Activated CD4-positive, alpha-beta T cell treated with anti-CD3 and anti-CD28 coated beads, Interleukin-10, Interleukin-2, amounts not matched to agents 100 ng/mL and 50 ng/mL, durations not matched to agents 16 hours and 8 hours (primary cell): Measurements from ENCODE around the gene ERCC2.
"Not testable (repeated sequence)": the region's sequence is repeated elsewhere in the genome, so short reads cannot be mapped to it uniquely, and the experiment has no call there.

ENCODE experiments used
- DNase-seq: peaks from one replicate; pipeline ENCODE4 v3.0.0-alpha.2; 2020

ERCC2 gene

GRCh38 chr19:45327404-45328143, 42.8 kb downstream of the ERCC2 start:
- no peak for DNase-seq

- no peak for DNase-seq
These were observed 45.9 kb downstream of the ERCC2 start for GRCh38 chr19:45324349-45324907.

- DNase-seq = no peak
These were observed 46.7 kb downstream of the ERCC2 start for GRCh38 chr19:45323671-45324081.

- no peak for DNase-seq
These were observed 47.6 kb downstream of the ERCC2 start, which contains the start of gene CKM for GRCh38 chr19:45322744-45323281. TSS of gene CKM (minus strand) at chr19:45322875. CDS start at chr19:45319713, 3,162 bp downstream.

- no peak for DNase-seq
These were observed 48.1 kb downstream of the ERCC2 start for GRCh38 chr19:45322311-45322710.

DNA sequence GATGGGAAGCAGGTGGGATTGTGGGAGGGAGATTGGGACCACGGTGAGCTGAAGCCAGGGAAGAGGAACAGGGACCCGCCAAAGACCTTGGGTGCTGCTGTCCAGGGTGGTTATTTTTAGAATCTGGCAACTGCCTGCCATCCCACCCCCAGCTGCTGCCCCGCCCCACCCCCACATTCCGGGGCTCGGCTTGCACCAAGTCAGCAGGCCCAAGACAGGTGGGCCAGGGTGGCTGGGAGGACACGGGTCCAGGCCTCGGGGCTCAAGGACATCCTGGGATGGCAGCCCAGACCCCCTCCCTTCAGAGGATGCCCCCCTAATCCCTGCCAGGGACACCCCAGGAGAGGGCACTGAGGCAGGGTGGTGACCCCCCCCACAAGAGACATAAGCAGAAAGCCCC, 48.5 kb downstream of the ERCC2 start:
- DNase-seq = no peak

DNA sequence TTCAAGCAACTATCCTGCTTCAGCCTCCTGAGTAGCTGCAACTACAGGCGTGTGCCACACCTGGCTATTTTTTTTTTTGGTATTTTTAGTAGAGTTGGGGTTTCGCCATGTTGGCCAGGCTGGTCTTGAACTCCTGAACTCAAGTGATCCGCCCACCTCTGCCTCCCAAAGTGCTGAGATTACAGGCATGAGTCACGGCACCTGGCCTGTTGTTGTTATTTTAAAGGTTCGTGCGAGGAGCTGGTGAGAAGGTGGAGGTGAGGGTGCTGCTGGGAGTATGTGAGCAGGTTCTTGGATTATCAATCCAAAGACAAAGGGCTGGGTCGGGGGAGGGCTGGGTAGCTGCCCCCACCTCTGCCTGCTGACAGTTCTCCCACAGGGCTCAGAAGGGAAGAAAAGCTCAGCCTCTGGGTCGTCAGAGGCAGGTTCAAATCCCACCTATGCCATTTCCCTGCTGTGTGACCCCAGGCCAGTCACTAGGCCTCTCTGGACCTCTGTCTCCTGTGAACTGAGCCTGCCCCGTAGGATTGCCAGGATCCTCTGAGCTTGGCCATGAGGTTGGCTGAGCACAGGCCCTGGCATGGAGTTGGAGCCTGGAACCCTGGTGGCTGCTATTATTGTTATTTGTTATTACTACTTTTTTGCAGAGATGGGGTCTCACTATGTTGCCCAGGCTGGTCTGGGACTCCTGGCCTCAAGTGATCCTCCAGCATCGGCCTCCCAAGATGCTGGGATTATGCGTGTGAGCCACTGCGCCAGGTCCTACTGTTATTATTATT, 49.2 kb downstream of the ERCC2 start:
- no peak for DNase-seq

DNA sequence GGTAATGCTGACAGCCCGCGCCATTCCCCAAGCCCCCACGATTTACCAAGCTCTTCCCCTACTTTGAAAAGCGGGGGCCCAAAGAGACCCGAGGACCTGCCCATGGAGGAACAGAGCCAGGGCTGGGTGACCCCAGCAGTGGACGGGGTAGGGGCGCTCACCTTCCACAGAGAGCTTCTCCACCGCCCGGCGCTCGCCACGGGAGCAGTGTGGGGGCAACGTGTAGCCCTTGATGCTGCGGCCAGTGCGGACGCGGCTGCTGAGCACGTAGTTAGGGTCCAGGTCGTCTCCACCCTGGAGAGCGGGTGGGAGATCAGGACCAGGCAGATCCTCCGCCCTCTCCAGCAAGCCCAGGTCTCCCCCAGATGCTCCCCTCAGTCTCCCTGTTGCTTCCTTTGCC, 55.1 kb downstream of the ERCC2 start:
- DNase-seq = no peak

DNA sequence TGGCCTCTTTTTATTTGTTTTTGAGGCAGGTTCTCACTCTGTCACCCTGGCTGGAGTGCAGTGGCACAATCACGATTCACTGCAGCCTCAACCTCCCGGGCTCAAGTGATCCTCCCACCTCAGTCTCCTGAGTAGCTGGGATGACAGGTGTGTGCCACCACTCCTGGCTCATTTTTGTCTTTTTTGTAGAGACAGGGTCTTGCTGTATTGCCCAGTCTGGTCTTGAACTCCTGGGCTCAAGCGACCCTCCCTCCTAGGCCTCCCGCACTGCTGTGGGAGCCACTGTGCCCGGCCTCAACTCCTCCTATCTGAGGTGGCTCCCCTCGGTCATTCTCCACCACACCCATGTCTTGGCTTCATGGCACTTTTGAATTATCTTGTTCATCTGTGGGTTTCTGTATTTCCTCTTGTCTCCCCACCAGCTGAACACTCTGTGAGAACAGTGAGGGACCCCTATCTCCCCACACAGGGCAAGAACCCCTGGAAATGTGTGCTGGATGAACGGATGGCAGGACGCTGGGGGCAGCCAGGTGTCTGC, 55.6 kb downstream of the ERCC2 start:
- DNase-seq = no peak

DNA sequence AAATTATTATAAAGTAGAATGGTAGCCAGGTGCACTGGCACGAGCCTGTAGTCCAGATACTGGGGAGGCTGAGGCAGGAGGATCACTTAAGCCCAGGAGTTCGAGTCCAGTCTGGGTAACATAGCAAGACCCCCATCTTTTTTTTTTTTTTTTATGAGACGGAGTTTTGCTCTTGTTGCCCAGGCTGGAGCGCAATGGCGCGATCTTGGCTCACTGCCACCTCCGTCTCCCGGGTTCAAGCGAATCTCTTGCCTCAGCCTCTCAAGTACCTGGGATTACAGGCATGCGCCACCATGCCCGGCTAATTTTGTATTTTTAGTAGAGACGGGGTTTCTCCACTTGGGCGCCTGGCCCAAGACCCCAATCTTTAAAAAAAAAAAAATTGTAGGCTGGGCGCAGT, 58.1 kb downstream of the ERCC2 start:
- DNase-seq = not testable (repeated sequence)

- no peak for DNase-seq
These were observed 58.8 kb downstream of the ERCC2 start for GRCh38 chr19:45311621-45312020.

- not testable (repeated sequence) for DNase-seq
These were observed 61.1 kb downstream of the ERCC2 start for GRCh38 chr19:45309322-45309721.

DNA sequence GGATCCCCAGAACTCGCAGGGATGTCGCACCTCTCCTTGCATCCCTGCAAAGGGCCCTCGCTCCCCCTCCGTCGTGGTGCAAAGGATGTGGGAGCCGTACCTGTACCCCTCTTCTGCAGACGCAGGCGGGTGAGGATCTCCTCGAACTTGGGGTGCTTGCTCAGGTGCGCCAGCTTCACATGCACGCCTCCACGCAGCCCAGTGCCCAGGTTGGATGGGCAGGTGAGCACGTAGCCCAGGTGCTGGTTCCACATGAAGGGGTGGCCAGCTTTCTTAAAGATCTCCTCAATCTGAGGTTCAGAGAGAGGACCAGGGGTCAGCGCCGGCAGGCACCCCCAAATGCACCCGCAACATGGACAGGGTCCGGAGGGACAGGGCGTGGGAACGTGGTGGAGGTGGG, 63.0 kb downstream of the ERCC2 start:
- no peak for DNase-seq

DNA sequence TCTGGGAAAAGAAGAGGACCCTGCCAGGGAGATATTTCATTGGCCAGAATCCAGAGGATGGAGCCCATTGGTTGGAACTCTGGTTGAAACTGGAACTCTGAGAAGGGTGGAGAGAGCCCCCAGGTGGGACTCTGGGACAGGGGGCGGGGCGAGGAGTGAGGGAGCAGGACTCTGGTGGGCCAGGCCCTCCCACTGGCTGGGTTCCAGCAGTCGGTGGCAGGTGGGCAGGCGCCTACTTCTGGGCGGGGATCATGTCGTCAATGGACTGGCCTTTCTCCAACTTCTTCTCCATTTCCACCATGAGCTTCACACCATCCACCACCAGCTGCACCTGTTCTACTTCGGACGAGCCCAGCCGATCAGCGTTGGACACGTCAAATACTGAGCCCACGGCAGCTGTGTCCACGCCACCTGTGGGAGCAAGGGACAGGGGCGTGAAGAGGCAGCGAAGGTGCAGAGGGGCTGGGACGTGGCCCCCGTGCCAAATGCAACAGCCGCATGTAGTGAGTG, 63.8 kb downstream of the ERCC2 start:
- no peak for DNase-seq

DNA sequence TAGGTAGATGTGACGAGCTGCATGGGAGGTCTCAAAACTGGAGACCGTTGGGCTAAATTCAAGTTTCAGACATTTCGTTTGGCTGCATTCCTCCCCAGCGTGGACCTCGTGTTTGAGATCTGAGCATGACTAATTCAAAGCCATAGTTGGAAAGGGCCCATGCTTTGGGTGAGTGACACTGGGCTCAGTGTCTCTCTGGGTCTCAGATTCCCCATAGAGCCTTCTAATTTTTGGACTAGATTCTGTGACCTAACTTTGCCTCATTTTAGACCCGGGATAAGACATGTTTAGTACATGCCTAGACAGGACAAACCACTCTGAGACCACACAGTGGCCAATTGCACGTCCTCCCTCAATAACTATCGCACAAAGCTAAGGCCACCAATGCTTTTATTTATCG, 64.3 kb downstream of the ERCC2 start:
- DNase-seq = no peak

DNA sequence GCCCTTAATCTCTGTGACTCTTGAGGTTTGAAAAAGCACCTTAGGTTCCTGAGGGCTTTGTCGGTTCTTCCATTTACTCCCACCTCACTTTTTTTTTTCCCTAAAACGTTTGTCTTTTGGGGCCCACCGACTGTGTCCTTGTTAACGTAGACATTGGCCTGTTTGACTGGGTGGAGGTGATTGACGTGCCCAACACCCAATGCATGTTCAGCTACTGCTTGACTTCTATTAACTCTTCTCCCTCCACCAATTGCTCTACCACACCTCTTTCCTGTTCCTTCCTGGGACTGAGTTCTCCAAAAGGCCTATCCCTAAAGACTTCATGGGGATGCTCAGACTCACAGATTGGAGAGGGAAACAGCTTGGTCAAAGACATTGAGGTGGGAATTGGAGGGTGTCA, 65.0 kb downstream of the ERCC2 start:
- no peak for DNase-seq

DNA sequence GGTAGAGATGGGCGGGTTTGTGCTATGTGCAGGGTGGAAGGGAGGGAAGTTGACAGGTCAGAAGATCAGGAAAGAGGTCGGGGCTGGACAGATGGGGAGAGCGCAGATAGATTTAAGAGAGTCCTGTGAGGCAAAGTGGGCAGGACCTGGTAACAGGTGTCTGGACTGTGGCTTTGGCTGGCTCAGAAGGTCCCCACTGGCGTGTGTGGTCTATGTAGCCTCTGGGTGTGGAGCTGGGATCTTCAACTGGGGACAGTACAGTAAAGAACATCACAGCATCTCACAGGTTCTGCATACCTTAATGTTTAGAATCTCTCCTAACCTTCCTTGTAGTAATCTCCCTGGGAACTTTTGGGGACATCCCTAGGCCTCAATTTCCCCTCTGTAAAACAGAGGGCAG, 65.4 kb downstream of the ERCC2 start:
- DNase-seq = no peak

DNA sequence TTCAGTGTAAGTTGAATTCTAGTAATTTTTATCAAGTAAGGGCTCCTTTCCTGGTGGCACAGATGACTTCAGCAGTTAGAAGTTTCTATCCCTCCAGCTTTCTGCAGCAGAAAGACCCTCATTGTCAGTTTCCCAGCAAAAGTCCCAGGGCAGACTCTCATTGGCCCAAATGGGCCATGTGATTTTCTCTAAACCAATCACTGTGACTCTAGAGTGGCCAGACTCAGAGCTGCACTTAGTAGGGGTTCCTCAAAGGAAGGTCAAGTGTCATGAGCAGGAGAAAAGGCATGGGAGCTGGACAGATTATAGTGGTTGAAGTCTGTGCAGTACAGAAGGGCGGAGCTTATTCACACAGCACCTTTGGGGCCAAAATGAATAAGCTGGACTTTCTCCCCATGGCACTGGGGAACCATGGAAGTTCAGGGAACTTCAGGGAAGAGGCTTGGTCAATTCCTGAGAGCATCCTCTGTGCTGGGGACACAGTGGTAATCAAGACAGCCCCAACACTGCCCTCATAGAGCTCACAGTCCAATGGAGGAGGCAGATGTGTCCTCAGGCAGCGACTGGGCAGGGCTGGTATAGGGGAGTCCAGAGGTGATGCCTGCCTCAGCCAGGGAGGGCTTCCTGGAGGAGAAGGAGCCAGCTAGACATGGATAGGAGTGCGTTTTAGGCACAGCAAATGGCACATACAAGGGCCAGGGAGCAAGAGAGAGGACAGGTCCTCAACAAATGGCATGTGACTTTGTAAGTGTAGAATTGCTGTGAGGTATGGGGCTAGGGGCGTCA, 66.0 kb downstream of the ERCC2 start:
- no peak for DNase-seq

GRCh38 chr19:45303269-45304060, 66.9 kb downstream of the ERCC2 start:
- no peak for DNase-seq

DNA sequence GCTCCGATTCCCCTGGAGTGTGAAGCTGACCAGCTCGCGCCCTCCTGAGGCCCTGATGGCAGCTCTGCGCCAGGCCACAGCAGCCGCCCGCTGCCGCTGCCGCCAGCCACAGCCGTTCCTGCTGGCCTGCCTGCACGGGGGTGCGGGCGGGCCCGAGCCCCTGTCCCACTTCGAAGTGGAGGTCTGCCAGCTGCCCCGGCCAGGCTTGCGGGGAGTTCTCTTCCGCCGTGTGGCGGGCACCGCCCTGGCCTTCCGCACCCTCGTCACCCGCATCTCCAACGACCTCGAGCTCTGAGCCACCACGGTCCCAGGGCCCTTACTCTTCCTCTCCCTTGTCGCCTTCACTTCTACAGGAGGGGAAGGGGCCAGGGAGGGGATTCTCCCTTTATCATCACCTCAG, 68.0 kb downstream of the ERCC2 start:
- DNase-seq = no peak
